Measurements from ENCODE around the gene KCNH2. TPM values are rescaled to one million over a fixed set of nuclear protein-coding genes. Genes with fewer than 3 reads are reported as not detected.

KCNH2 gene
- total and polyA plus RNA-seq, 4 donors = 0.43 to 2.0 (median 1.3) TPM

DNA sequence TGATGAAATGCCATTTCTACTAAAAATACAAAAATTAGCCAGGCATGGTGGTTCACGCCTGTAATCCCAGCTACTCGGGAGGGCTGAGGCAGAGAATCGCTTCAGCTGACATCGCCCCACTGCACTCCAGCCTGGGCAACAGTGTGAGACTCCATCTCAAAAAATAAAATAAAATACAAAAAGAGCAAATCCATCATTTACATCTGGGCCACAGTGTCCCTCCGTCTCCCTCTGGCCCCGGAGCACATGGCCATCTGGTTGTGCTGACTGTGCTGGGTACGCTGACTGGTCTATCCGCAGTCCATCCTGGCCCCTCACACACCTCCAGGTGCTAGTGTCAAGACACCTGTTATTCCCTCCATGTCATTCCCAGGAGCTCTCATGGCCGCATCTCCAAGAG is 42.1 kb downstream of the KCNH2 start:
- DNase-seq (no peak), ATAC-seq (ENCODE audit: insufficient read depth, low FRiP score) (no peak)
- Histone ChIP-seq H3K27ac (ENCODE audit: low read depth in 1 of 2, low read length in 1 of 2) (no peak overlapping the region), H3K9ac (ENCODE audit: insufficient read depth in 1 of 2, low read length in 2 of 2) (no peak overlapping the region), H3K36me3 (ENCODE audit: control insufficient read depth in 4 of 4, insufficient read depth in 4 of 4, low read length in 4 of 4) (no peaks in the 10 kb centered on the region), H3K9me3 (ENCODE audit: control insufficient read depth in 4 of 4, insufficient read depth in 3 of 4, low read length in 3 of 4) (peaks cover 0 to 2% (median 0%) of the 10 kb centered on the region in 4 donors), H3K27me3 (ENCODE audit: control insufficient read depth in 3 of 3, insufficient read depth in 3 of 3, low read length in 2 of 3) (peaks cover 0 to 2% (median 0%) of the 10 kb centered on the region in 3 donors), H3K4me1 (ENCODE audit: control insufficient read depth in 5 of 5, insufficient read depth in 5 of 5, low read length in 5 of 5) (peaks cover 0 to 17% (median 0%) of the 10 kb centered on the region in 5 donors), H3K4me3 (no peak overlapping the region)
- TF ChIP-seq, protein P1, sequence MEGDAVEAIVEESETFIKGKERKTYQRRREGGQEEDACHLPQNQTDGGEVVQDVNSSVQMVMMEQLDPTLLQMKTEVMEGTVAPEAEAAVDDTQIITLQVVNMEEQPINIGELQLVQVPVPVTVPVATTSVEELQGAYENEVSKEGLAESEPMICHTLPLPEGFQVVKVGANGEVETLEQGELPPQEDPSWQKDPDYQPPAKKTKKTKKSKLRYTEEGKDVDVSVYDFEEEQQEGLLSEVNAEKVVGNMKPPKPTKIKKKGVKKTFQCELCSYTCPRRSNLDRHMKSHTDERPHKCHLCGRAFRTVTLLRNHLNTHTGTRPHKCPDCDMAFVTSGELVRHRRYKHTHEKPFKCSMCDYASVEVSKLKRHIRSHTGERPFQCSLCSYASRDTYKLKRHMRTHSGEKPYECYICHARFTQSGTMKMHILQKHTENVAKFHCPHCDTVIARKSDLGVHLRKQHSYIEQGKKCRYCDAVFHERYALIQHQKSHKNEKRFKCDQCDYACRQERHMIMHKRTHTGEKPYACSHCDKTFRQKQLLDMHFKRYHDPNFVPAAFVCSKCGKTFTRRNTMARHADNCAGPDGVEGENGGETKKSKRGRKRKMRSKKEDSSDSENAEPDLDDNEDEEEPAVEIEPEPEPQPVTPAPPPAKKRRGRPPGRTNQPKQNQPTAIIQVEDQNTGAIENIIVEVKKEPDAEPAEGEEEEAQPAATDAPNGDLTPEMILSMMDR (IDR thresholded peaks at IDR 0.05; ENCODE audit: control extremely low read depth, extremely low read depth) = no peak
- WGBS, 2 donors = 91 to 93% methylated on average over 9 of the region's 9 CpGs

DNA sequence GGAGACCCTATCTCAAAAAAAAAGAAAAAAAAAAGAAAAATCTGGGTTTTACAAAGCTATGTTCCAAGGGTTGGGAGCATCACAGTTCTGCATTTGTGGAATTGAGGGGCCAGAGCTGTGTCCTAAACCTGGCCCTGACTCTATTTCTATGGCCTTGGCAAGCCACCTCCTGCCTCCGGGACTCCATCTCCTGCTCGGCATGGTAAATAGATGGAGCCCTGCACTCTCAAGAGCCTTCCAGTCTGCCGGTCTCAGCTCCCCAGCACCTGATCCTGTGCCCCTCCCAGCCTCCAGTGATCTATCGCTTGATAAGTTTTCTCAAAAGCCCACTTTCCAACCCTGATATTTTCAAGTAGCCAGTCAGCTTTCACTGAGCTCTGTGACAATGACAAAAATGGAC is 43.0 kb downstream of the KCNH2 start:
- Histone ChIP-seq H3K27ac (ENCODE audit: low read depth in 1 of 2, low read length in 1 of 2) (no peak overlapping the region), H3K9ac (ENCODE audit: insufficient read depth in 1 of 2, low read length in 2 of 2) (no peak overlapping the region), H3K27me3 (ENCODE audit: control insufficient read depth in 3 of 3, insufficient read depth in 3 of 3, low read length in 2 of 3) (peaks cover 0 to 2% (median 0%) of the 10 kb centered on the region in 3 donors), H3K36me3 (ENCODE audit: control insufficient read depth in 4 of 4, insufficient read depth in 4 of 4, low read length in 4 of 4) (no peaks in the 10 kb centered on the region), H3K4me1 (ENCODE audit: control insufficient read depth in 5 of 5, insufficient read depth in 5 of 5, low read length in 5 of 5) (peaks cover 0 to 17% (median 0%) of the 10 kb centered on the region in 5 donors), H3K4me3 (no peak overlapping the region), H3K9me3 (ENCODE audit: control insufficient read depth in 4 of 4, insufficient read depth in 3 of 4, low read length in 3 of 4) (peaks cover 0 to 2% (median 0%) of the 10 kb centered on the region in 4 donors)
- ATAC-seq (ENCODE audit: insufficient read depth, low FRiP score) (no peak), DNase-seq (no peak)
- TF ChIP-seq, protein P1 (IDR thresholded peaks at IDR 0.05; ENCODE audit: control extremely low read depth, extremely low read depth) = no peak
- 76 to 86% methylated on average over 4 of the region's 4 CpGs for WGBS, 2 donors

DNA sequence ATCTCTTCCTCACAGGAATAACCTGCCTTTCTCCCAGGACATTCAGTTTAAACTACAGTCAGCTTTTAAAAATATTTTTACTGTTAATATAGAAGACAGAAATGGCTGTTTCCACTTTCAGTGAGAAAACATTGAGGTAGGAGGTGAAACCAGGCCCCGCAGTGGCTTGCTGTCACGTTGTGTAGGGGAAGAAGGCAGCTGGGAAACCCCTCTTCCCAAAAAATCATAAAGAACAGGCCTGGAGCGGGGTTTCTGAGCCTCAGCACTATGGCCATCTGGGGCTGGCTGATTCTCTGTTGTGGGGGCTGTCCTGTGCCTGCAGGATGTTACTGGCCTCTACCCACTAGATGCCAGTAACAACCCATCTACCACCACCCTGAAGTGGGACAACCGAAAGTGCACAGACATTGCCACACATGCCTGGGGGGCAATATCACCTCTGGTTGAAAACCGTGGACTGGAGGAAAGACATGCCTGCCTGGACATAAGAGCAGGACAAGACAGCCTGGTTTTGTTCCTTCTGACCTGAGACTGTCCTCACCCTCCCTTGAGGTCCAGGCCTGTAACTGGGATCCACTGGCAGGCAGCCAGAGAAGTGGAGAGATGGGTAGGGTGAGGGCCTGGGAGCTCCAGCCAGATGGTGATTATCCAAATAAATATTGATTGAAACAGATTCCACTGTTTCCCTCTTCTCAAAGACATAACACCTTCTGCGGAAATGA is 43.9 kb downstream of the KCNH2 start:
- 87 to 94% methylated on average over 6 of the region's 6 CpGs for WGBS, 2 donors
- ATAC-seq (ENCODE audit: insufficient read depth, low FRiP score) (no peak), DNase-seq (no peak)
- TF ChIP-seq, protein P1 (IDR thresholded peaks at IDR 0.05; ENCODE audit: control extremely low read depth, extremely low read depth) = no peak
- H3K4me1 ChIP-seq (ENCODE audit: control insufficient read depth in 5 of 5, insufficient read depth in 5 of 5, low read length in 5 of 5) = peaks cover 0 to 16% (median 0%) of the 10 kb centered on the region in 5 donors
- peaks cover 0 to 2% (median 0%) of the 10 kb centered on the region in 4 donors for H3K9me3 ChIP-seq (ENCODE audit: control insufficient read depth in 4 of 4, insufficient read depth in 3 of 4, low read length in 3 of 4)
- H3K9ac ChIP-seq (ENCODE audit: insufficient read depth in 1 of 2, low read length in 2 of 2) = no peak overlapping the region
- H3K27me3 ChIP-seq (ENCODE audit: control insufficient read depth in 3 of 3, insufficient read depth in 3 of 3, low read length in 2 of 3) = peaks cover 0 to 2% (median 0%) of the 10 kb centered on the region in 3 donors
- no peaks in the 10 kb centered on the region for H3K36me3 ChIP-seq (ENCODE audit: control insufficient read depth in 4 of 4, insufficient read depth in 4 of 4, low read length in 4 of 4)
- no peak overlapping the region for H3K27ac ChIP-seq (ENCODE audit: low read depth in 1 of 2, low read length in 1 of 2)
- H3K4me3 ChIP-seq = no peak overlapping the region

All from lung (tissue), 12 donors.